Iris pigment epithelial cell (primary cell): ENCODE data around the gene PER1.

ENCODE experiments used
- DNase-seq: peaks from one replicate; pipeline ENCODE4 v3.0.0-alpha.2; 2011; ENCODE audit warnings: low read depth

Gene PER1

DNA sequence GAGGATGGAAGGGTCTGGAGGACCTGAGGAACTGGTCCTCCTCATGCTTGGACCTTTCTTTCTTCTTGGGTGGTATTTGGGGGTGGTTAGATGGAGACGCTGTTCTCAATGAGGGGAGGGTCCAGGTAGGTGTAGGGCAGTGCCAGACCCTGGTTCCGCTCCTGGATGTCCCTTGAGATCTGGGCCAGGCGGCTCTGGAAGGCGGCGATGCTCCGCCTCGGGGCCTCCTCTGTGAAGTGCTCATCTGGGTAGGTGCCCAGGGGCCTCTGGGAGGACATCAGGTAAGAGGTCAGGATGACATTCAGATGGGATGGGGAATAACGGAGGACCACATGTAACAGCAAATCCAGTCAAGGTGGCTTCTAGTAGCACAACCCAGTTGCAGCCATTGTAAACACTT, 55.7 kb downstream of the PER1 start:
- DNase-seq: no peak

DNA sequence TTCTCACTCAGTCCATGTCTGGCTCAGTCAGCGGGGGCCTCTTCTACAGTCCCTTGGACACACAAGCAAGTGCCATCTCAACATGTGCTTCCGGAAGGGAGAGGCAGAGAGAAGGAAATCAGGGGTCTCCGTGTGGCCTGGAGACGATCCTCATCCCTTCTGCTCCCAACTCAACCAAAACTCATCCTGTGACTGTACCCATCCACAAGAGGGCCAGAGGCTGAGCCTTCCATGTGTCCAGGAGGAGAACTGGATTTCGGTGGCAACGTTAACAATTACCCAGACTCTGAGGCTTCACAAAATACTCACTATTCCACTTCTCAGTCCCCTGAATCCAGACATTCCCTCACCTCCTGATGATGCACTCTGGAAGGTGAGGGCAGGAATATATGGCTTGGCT, 56.8 kb downstream of the PER1 start:
- DNase-seq: no peak

DNA sequence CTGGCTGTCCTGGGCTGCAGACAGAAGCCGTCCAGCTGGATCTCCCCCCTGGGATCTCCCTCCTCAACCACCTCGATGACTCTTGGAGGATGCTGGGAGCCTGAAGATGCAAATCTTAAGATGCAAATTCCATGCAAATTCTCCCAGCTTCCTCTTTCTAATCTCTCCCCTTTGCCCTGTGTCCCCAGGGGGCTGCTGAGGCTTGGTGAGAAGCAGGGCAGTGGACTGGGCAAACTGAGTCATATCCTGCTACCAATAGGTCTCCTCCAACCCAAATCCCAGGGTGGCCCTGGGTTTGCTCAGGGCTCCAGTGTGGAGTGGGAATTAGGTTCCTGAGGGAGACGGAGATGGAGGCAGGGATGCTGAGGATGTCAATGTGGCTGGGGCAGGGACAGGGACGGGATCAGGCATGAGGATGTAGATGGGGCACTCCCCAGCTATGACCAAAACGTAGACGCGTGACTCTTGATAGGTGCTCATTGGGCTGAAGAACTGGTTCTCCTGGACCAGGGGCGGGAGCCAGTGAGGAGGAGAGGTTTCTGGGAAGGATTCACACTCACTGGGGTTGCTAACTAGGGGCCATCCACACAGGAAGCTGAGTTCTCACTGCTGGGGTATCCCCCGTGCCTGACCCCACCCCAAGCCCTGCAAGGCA, 61.0 kb downstream of the PER1 start:
- DNase-seq: no peak
